SIG-M5 (cell line): Measurements from ENCODE around the gene TAMM41.
"Not testable (repeated sequence)": the region's sequence is repeated elsewhere in the genome, so short reads cannot be mapped to it uniquely, and the experiment has no call there.

Source experiments
- DNase-seq: peaks from one replicate; lab custom pipeline; 2025; lab: John Stamatoyannopoulos, UW

The TAMM41 gene, protein sequence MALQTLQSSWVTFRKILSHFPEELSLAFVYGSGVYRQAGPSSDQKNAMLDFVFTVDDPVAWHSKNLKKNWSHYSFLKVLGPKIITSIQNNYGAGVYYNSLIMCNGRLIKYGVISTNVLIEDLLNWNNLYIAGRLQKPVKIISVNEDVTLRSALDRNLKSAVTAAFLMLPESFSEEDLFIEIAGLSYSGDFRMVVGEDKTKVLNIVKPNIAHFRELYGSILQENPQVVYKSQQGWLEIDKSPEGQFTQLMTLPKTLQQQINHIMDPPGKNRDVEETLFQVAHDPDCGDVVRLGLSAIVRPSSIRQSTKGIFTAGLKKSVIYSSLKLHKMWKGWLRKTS

DNA sequence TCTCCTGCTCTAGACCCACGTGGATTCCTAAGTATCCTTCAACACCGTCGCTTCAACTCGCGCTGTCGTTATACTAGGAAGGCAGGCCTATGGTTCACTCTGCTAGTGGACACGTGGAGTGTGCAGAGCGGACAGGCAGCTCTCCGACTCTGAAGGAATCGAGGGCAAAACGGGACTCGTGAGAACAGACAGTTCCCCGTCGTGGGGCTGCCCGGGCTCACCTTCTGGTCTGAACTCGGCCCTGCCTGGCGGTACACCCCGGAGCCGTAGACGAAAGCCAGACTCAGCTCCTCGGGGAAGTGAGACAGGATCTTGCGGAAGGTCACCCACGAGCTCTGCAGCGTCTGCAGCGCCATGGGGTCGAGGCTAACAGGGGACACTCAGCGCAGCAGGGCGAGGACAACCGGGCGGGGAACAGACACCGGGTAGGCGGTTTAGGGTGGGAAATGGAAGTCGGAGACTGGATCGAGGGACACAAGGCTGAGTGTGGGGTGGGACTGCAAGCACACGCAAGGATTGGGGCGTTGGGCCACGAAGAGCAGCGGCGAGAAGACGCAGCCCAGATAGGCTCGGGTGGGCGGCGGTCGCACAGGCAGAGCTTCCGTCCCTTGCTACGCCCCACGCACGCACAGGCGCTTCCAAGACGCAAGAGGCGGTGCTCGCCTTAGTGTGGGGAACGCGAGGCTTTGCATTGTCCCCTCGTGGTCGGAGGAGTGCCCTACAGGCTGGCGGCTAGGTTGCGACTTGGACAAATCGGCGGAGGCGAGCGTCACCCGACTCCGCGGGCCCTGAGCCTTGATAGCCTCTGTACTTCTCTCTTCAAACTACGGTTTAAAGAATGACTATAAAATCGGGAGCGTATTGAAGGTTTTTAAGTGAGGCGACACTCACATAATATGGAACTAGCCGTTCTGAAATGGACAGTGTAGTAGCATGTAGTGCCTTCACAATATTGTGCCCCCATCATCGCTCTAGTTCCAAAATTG is at the start of gene TAMM41:
Gene TAMM41, minus strand, starts transcription at position 605 of the 986 bp plus-strand sequence. Its CDS starts 249 bp downstream, at position 356.
- peak; percentile 51 for DNase-seq

DNA sequence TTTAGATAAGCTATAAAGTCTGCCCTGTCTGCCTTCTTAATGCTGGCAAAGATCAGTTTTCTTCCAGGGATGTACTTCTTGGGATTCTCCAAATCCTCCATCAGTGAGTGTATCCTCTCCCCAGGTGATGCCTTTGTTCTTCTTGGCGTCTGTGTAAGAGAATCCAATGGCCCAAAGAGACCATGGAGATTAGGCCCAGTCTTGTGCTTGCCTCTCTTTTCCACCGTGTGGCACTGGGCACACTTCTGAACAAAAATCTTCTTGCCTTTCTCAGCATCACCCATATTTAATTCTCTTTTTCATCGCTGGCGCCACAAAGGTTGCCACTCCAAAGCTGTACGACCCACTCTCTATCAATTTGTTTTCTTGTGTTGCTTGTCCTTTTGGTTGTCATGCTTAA is 32.2 kb upstream of the TAMM41 start:
- DNase-seq = no peak

DNA sequence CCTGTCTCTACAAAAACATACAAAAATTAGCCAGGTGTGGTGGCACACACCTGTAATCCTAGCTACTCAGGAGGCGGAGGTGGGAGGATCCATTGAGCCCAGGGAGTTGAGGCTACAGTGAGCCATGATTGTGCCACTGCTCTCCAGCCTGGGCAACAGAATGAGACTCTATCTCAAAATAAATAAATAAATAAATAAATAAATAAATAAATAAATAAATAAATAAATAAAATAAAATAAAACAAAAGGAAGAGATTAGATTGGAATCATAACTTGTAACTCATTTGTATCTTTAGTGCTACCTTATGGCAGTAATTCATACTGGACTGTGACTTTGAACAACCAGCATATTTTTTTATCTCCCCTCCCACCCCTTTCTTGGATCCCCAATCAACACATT is 28.0 kb upstream of the TAMM41 start:
- DNase-seq = not testable (repeated sequence)

DNA sequence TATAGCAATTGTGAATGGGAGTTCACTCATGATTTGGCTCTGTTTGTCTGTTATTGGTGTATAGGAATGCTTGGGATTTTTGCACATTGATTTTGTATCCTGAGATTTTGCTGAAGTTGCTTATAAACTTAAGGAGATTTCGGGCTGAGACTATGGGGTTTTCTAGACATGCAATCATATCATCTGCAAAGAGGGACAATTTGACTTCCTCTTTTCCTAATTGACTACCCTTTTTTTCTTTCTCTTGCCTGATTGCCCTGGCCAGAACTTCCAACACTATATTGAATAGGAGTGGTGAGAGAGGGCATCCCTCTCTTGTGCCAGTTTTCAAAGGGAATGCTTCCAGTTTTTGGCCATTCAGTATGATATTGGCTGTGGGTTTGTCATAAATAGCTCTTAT is 17.1 kb upstream of the TAMM41 start:
- DNase-seq = not testable (repeated sequence)

DNA sequence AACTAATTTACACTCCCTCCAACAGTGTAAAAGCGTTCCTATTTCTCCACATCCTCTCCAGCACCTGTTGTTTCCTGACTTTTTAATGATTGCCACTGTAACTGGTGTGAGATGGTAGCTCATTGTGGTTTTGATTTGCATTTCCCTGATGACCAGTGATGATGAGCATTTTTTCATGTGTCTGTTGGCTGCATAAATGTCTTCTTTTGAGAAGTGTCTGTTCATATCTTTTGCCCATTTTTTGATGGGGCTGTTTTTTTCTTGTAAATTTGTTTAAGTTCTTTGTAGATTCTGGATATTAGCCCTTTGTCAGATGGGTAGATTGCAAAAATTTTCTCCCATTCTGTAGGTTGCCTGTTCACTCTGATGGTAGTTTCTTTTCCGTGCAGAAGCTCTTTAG is 15.9 kb upstream of the TAMM41 start:
- not testable (repeated sequence) for DNase-seq

DNA sequence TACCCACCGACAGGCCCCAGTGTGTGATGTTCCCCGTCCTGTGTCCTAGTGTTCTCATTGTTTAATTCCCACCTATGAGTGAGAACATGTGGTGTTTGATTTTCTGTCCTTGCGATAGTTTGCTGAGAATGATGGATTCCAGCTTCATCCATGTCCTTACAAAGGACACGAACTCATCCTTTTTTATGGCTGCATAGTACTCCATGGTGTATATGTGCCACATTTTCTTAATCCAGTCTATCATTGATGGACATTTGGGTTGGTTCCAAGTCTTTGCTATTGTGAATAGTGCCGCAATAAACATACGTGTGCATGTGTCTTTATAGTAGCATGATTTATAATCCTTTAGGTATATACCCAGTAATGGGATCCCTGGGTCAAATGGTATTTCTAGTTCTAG is 15.5 kb upstream of the TAMM41 start:
- DNase-seq = not testable (repeated sequence)

DNA sequence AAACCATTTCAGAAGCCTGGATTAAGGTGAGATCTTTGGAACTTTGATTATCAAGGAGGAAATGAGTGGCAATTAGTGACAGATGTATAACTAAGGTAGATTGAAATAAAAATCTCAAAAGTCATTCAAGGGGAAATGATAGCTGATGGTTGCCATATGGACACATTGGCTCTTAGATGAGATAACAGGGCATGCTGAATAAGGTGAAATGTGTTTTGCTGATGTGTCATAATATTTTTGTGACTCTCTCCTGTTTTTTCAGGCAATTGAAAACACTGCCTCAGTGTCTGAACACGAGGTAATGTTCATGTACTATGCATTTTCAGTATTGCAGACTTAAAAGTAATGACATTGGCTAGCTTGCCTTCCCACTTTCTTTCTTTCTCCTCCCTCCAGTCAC is 13.5 kb upstream of the TAMM41 start:
- not testable (repeated sequence) for DNase-seq

DNA sequence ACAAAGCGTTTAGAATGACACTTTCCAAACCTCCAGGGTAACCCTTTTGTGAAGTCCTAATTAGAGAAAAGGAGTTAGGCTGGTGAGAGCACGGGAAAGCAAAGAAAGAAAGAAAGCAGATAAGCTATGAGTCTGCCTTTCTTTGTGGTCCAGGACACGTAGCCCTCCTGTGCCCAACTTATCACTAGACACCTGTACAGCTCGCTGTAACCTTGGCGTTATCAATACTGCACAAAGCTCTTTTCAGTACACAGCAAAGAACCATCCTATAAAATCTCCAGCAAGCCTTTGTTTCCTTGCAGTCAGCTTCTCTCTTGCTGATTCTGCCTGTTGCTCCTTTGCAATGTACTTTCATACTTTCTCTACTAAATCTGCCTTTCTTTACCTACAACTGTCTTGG is 6.8 kb upstream of the TAMM41 start:
- no peak for DNase-seq

DNA sequence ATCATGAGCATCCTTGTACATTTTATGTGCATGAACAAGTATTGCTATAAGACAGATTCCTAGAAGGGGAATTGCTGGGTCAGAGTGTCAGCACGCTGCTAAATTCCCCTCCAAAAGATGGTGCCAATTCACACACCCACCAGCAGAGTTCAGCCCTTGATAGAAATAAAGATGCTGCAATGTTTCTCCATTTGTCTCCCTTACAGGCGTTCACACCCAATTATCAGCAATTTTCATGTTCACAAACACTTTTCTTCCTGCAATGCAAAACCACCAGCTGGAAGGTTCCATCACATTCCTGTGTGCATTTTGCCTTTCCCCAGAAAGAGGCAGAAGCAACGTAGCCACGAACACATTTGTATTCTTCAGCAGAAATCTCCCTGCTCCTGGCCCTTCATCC is 3.3 kb upstream of the TAMM41 start:
- DNase-seq = no peak

DNA sequence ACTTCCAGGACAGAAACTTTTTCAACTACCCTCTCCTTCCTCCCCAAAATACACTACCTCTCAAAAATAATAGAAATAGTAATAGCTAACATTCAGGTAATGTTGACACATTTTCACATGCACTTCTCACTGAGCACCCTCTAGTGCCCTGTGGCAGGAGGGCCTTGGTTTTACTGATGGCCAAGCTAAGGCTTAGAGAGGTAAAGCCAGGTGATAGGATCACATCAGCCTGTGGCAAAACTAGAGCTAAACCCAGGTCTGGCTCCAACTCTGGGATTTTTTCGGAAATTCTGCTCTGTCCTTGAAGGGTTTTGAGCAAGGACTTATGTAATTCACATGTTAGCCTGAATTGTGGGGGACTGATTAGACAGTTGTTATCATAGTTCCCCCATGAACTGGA is 922 bp upstream of the TAMM41 start:
- no peak for DNase-seq

DNA sequence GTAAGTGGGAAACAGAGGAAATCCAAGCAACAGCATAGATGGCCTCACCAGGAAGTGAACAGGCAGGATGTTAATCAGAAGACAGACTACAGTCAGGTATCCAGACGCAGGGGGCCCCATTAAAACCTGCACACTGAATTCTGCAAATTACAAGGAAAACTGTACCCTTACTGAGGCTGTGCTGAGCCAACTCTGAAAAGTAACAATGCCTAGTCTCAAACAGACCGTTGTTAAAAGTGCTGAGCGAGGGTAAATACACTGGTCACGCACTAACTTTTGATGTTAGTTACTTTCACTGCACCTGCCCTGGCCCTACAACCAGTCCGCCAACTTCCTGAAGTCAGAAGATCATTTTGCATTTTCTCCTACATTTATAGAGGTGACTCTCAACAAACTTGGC is 1.0 kb downstream of the TAMM41 start:
- DNase-seq = no peak

DNA sequence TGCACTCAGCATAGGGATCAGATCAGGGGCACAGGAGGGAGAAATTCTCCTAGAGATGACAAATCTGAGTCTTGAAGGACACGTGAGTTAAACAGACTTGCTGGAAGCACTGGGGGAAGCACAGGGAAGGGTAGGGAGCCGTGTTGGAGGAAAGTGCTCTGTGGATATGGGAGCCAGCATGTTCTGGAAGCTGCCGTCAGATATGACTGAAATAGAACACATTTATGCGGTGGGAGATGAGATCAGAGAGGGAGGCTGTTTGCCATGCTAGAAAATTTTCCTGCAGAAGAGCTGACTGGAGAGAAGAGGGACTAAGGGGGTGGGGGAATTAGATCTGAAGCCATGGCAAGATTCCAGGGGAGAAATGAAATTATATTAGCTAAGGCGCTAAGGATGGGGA is 1.8 kb downstream of the TAMM41 start:
- DNase-seq = no peak

DNA sequence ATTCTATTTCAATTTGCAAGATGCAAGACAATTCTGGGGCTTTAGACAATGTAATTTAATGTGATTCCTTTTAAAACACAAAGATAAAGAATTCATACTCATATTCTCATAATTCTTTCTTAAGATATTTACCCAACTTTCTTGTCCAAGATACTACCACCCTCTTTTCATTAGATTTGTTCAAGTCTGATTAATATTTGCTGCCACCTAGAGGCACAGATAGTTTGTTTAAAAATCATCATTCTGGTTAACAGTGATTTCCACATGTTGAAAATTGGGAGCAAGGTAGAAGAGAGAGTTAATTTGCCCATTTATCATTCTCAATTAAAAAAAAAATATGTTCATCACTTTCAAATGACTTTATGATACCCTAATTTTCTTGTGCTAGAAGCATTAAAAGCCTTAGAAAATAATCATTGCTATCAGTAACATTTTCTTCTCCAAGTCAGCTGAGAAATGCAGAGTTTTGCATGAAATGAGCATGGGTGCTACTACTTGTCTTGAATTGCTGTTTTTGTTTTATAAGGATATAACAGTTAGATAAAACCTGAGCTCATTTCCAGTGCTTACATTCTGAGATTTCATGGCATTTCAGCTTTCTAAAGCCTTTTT is 11.6 kb downstream of the TAMM41 start:
- DNase-seq = no peak

DNA sequence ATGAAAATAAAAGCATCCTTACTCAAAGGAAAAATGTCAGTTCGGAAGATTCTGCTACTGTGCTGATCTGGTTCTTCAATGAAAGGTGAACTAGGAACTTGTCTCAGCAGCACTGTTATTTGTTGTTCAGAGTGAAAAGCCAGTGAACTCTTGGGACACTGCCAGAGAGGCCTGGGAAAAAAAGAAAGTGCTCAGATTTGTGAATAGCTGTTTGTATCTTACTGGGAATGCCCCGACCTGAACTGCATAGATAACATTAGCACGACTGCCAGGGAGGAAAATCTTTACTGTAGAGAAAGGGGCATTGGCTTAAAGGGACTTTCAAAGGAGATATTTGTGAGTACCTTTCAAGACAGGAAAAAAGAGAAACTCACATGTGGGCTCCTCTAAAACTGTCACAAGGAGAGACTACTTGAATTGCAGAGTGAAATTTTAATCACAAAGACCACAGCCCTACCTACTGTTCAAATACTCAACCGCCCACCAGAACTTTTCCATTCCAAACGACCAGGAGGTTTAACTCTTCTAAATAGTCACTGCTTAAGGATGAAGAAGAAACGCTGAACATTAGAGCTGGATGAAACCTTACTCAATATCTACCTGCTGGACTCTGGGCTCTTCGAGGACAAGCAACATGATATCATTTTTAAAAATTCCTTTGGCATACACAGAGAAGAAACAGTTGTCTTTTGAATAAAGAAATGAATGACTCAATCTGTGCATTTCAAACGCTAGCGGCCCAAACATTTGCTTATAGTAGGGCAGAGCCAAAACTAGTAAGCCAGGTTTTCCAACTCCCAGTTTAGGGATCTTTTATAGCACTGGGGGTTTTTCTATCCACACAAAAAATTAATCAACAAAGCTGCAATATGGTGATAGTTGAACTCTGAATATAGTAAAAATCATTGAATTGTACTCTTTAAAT is 13.4 kb downstream of the TAMM41 start:
- DNase-seq = no peak

DNA sequence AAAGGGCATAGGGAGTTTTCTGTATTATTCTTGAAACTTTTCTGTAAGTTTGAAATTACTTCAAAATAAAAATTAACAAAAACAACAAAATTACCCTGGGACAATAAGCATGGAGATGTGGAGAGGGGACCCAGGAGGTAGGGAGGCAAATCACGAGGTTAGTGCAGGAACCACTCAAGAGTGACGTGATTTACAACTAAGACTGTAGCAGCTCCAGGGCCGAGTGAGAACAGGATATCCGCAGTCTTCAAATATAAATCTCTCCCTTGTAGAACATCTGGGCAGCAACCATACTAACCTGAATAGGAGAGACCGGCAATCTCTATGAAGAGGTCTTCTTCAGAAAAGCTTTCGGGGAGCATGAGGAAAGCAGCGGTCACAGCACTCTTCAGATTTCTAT is 17.3 kb downstream of the TAMM41 start:
- DNase-seq = no peak

DNA sequence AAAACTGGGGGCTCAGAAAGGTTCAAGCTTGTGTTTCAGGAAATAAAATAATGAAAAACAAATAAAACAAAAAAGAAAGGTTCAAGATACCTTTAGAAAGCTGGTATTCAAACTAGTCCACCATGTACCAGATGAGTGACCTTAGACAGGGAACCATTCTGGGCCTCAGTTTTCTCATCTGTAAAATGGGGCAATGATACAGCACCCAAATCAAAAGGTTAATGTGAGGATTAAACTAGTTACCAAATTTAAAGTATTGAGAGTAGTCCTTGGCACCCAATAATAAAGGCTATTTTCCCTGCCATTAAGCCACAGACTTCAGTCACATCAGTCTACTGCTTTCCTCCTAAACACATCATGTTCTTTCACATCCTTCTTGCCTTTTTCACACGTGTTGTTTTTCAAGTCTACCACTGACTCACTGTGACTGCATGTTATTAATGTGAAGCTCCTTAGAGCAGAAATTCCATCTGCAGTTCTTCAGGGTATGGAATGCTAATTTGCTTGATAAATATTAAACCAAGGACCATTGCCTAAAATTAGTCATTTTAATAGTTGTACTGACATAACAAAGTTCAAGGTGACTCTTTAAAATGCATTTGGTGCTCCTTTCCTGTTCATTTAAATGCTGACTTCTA is 19.9 kb downstream of the TAMM41 start:
- DNase-seq = no peak

DNA sequence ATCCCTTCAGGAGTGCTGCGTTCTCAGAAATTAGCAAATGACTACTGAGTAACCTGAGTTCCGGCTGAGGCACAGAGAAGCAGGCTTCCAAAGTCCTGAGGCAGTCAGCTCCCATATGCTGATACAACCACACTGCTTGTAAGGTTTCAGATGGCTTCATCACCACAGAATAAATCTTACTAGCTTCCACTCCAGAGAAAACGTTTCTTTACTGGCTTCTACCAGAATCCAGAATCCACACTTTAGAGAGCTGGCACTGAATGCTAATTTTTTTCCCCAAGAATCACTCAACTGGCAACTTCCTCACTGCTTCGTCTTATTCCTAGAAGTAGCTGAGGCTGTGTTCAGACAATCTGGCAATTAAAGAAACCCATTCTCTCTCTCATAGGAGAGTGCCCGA is 21.4 kb downstream of the TAMM41 start:
- no peak for DNase-seq

DNA sequence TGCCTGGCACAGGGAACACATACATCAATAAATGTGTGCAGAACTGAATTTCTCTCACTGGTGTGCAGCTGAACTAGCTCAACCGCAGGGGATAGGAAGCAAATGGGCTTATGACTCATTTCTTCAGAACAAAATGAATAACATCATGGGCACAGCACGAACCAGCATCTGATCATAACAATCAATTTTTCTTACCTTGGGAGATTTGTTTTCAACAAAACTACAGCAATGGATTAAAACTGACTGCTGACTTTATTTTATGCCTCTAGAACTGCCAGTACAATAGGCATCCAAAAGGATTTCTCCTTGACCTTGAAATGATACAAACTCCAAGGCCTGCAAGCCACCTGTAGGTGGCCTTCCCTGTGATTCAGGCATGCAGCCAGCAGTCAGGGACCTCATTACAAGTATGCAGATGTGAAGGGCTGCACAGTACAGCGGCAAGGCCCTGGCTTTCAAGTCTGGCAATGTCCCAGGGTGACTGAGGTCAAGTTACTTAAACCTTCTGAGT is 26.1 kb downstream of the TAMM41 start:
- no peak for DNase-seq

DNA sequence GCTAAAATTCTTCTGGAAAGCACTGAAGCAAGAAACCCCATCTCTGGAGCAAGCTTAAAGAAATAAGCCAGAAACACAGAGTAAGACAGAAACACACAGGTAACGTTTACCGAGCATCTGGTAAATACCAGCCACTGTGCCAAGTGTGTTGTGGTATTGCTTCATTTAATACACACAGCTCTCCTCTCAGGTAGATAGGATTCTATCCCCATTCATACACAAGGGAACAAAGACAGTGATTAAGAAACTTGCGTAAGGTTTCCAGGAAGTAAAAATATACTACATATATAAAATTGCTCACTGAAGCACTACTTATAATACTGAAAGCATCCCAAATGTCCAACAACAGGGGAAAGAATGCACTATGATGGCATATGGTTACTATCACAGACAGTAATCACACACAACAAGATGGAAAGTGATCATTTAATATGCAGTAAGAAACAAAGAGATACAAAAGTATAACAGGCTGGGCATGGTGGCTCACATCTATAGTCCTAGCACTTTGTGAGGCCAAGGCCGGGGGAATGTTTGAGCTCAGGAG is 27.5 kb downstream of the TAMM41 start:
- no peak for DNase-seq

DNA sequence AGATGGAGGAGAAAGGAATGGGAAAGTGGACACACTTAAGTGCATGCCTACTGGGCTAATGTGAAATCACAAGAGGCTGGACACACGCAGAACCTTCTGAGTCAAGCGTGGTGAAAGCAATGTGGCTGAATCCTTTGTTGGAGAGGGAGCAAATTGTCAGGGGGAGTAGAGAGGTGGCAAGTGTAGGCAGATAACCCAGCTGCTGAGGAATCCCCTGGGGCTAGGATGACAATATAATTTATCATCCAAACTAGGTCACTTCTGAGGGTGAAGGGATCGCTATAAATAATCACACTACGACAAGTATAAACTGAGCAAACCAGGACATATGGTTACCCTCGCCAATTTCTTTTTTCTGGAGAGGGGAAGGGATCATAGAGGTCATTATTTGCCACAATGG is 28.7 kb downstream of the TAMM41 start:
- DNase-seq = no peak

DNA sequence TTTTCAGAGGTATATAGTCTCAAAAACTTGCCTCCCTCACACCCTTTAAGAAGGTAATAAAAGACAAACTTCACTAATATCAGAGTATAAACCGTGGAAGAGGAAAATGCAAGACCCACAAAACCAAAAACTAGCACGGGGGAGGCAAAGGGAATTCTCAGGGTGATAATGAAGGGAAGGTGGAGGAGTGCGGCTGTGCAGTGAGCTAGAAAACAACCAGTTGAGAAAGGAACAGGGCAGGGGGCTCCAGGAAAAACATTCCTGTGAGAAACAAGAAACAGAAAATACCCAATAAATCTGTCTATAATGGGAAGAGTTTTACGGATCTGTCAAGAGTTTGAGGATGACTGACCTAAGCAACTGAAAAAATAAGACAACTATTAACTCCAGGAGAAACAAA is 31.6 kb downstream of the TAMM41 start:
- DNase-seq = no peak
